ENCODE results near the gene MLN.

The MLN gene

DNA sequence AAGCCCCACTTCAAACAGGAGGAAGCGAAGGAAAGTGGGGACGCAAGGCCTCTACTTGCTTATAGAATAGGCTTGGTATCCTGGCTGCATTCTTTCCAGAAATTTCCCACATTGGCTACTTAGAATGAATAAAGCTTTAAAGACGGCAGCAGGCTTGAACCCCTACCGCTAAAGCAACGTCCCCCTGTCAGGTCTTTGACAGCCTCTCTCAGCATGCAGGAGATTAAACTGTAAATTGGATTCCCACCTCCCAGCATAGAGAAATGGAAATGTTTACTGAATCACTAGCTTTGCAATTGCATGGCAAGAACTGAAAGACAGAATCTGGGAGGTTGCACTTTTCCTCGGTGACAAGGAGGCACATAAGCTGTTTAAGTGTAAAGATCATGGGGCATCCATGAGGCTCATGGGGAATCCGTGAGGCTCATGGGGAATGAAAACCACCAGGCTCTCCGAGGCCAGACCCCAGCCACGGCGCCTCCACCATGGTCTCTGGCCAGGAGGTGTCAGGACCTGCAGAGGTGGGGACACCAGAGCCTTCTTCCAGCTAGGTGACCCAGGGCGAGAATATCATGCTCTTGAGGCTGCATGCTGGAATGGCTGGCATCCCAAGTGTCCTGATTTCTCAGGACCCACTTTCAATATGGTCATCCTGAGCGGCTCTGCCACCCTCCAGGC is 25.2 kb downstream of the MLN start:
- Mint-ChIP-seq H3K9me3 (no peaks in the 10 kb centered on the region), H3K4me1 (peaks cover 18% of the 10 kb centered on the region), H3K27ac (ENCODE audit: low read depth) (no peak overlapping the region), H3K27me3 (no peaks in the 10 kb centered on the region), H3K36me3 (ENCODE audit: insufficient read depth) (peaks cover 64% of the 10 kb centered on the region), H3K4me3 (no peak overlapping the region)
- DNase-seq (ENCODE audit: low spot score in 2 of 2) (no peak), ATAC-seq (replicated peaks; ENCODE audit: extremely low read depth, poor library complexity, severe bottlenecking) (no peak)

DNA sequence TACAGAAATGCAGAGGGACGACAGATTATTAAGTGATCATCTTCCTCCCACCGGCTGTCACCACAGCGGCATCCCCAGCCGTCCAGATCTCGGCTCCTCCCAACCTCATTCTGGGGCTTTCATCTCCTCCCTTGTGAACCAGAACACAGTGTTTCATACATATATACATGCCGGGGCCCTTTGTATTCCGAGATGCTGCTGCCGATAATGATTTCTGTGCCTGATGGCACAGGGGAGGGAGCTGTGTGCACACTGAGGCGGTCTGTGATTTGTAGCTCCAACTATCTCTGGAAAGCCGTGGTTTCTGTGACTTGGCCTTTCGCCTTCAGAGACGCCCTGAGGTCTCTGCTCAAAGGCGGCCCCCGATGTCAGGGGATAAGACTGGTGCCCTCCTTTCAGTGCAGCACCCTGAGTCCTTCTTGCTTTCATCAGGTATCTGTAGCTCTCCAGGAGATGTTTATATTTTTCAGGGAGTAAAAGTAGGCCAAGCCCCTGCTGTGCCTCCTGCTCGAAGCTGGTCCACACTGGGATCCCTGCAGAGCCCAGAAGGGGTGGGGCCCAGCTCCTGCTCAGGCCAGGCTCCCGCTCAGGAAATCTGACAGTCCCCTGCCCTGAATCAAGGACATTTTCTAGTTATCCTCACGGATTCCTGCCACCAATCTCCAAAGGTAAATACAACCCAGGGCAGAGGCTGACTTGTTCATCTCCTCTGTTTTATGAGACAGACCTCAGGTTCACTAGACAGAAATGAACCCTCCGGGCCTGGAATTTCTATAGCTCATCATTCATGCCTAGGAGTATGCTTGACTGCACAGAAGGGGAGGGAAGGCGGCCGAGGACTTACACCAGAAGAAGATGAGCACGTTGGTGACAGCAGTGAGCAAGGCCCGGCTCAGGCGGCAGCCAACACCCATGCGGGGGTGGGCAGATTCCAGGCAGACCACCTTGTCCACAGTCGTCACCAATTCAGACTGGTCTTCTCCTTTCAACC is 26.1 kb downstream of the MLN start:
- DNase-seq (ENCODE audit: low spot score in 2 of 2) (no peak), ATAC-seq (replicated peaks; ENCODE audit: extremely low read depth, poor library complexity, severe bottlenecking) (no peak)
- Mint-ChIP-seq H3K4me1 (peaks cover 18% of the 10 kb centered on the region), H3K27ac (ENCODE audit: low read depth) (no peak overlapping the region), H3K27me3 (no peaks in the 10 kb centered on the region), H3K9me3 (no peaks in the 10 kb centered on the region), H3K4me3 (no peak overlapping the region), H3K36me3 (ENCODE audit: insufficient read depth) (peaks cover 64% of the 10 kb centered on the region)

DNA sequence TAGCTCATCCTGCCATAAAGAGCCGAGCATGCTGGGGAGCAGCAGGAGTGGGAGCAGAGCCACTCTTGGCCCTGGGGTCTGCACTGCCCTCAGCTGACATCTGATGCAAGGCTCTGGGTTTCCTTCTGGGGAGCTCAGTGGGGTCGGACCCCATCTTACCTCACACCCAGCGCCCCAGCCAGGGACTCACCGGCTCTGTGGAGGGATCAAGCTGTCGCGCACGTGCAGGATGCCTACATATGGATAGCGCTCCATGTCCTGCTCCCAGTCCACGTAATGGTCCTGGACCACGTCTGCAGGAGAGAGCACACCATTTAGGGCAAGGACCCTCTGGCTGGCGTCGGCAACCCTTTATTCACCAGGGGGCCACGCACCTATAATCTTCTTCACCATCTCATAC is 27.0 kb downstream of the MLN start:
- Mint-ChIP-seq H3K27me3 (no peaks in the 10 kb centered on the region), H3K9me3 (no peaks in the 10 kb centered on the region), H3K36me3 (ENCODE audit: insufficient read depth) (peaks cover 67% of the 10 kb centered on the region), H3K27ac (ENCODE audit: low read depth) (no peak overlapping the region), H3K4me1 (peaks cover 18% of the 10 kb centered on the region), H3K4me3 (no peak overlapping the region)
- DNase-seq (ENCODE audit: low spot score in 2 of 2): no peak
- ATAC-seq (replicated peaks; ENCODE audit: extremely low read depth, poor library complexity, severe bottlenecking): no peak

DNA sequence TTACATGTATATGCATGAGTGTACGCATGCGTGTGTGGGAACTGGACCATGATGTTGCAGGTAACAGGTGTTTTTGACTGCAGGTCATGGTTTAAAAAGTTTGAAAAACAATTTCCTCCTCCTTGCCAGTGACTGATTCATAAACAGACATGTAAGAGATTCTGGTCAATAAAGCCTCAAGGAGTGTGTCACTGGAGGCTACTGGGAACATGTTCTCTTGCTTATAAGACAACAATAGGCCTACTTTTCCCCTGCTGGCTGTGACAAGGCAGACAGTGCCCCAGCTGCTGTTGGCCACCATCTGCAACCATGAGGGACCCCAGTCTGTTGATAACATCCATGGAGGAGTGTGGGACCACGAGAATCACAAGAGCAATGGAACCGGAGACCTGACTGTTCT is 27.6 kb downstream of the MLN start:
- peaks cover 19% of the 10 kb centered on the region for H3K4me1 Mint-ChIP-seq
- peaks cover 65% of the 10 kb centered on the region for H3K36me3 Mint-ChIP-seq (ENCODE audit: insufficient read depth)
- DNase-seq (ENCODE audit: low spot score in 2 of 2) (no peak), ATAC-seq (replicated peaks; ENCODE audit: extremely low read depth, poor library complexity, severe bottlenecking) (no peak)
- H3K9me3 Mint-ChIP-seq: no peaks in the 10 kb centered on the region
- H3K27me3 Mint-ChIP-seq: no peaks in the 10 kb centered on the region
- H3K4me3 Mint-ChIP-seq: no peak overlapping the region
- H3K27ac Mint-ChIP-seq (ENCODE audit: low read depth): no peak overlapping the region

DNA sequence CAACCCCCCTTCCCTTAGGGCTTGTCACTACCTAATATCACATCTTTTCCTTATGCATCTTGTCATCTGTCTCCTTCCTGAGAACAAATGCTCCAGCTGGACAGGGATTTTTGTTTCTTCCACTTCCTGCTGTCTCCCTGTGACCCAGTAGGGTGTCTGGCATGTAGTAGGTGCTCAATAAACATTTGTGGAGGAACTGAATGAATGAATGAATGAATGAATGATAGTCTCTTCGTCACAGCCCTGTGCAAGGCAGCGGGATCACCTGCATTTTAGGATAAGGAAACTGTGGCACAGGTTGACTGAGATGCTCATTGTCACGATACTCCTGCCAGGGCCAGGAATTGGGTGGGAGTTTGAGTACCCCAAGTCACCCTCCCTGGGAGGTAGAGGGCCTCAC is 29.0 kb downstream of the MLN start:
- DNase-seq (ENCODE audit: low spot score in 2 of 2) (no peak), ATAC-seq (replicated peaks; ENCODE audit: extremely low read depth, poor library complexity, severe bottlenecking) (no peak)
- Mint-ChIP-seq H3K4me1 (peaks cover 17% of the 10 kb centered on the region), H3K4me3 (no peak overlapping the region), H3K27me3 (no peaks in the 10 kb centered on the region), H3K36me3 (ENCODE audit: insufficient read depth) (peaks cover 52% of the 10 kb centered on the region), H3K9me3 (no peaks in the 10 kb centered on the region), H3K27ac (ENCODE audit: low read depth) (no peak overlapping the region)

DNA sequence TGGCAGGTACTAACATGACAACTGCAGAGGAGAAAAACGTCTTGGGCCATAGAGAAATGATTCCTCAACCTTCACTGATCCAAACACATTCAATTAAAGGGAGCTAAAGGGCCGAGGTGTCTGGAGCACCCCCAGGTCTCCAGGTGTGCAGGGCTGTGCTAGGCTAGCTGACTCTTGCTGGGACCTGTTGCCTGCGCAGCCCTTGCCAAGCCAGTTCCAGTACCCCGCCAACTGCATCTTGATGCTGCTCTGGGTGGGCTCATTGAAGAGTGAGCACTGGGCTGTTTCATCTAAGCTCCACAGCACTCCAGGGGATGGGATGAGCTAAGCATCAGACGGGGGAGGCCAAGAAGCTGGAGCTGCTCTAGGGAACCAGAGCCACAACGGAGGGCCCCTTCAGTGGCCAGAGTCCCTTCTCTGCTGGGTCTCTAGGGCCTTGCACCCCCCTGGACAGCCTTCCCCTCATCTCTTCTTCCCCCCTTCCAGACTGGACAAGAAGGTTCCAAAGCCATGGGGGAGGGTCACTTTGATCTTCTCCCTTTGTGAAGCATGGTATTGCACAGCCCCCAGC is 30.8 kb downstream of the MLN start:
- DNase-seq (ENCODE audit: low spot score in 2 of 2) (no peak), ATAC-seq (replicated peaks; ENCODE audit: extremely low read depth, poor library complexity, severe bottlenecking) (no peak)
- H3K9me3 Mint-ChIP-seq: no peaks in the 10 kb centered on the region
- peaks cover 43% of the 10 kb centered on the region for H3K36me3 Mint-ChIP-seq (ENCODE audit: insufficient read depth)
- H3K4me3 Mint-ChIP-seq: no peak overlapping the region
- H3K27me3 Mint-ChIP-seq: no peaks in the 10 kb centered on the region
- peaks cover 17% of the 10 kb centered on the region for H3K4me1 Mint-ChIP-seq
- peak overlapping the region; percentile 25 for H3K27ac Mint-ChIP-seq (ENCODE audit: low read depth)

DNA sequence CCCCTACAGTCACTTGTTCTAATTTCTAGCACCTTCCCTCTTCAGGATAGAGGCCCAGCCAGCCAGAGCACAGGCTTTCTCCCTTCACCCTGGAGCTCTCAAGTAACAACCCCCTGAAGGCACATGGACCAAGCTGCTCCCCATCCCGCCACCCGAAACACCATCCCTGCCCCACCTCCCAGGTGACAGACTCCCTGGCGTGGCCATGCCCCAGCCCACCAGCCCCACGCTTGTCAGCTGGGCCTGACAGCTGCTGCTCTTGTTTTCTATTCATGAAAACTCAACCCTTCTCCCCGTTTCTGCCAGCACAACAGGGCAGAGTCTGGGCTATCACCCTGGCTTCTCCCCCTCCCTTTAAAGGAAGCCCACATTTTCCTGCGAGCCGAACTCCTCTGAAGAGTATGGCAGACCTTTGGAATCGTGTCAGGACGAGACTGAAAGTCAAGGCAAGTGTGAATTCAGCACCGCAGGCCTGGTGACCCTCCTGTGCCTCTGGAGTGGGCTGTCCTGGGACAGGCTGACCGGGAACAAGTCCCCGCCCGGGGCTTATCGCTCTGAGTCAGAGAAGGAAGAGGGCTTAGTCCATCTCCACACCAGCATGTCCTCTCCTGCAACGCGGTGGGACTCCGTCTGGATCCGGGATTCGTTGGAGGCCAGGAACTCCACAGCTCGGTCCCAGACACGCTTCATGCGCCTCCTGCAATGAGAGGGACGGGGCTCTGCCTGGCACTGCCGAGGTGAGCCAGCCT is 31.5 kb downstream of the MLN start:
- Mint-ChIP-seq H3K27me3 (peaks cover 3% of the 10 kb centered on the region), H3K4me1 (peaks cover 17% of the 10 kb centered on the region)

DNA sequence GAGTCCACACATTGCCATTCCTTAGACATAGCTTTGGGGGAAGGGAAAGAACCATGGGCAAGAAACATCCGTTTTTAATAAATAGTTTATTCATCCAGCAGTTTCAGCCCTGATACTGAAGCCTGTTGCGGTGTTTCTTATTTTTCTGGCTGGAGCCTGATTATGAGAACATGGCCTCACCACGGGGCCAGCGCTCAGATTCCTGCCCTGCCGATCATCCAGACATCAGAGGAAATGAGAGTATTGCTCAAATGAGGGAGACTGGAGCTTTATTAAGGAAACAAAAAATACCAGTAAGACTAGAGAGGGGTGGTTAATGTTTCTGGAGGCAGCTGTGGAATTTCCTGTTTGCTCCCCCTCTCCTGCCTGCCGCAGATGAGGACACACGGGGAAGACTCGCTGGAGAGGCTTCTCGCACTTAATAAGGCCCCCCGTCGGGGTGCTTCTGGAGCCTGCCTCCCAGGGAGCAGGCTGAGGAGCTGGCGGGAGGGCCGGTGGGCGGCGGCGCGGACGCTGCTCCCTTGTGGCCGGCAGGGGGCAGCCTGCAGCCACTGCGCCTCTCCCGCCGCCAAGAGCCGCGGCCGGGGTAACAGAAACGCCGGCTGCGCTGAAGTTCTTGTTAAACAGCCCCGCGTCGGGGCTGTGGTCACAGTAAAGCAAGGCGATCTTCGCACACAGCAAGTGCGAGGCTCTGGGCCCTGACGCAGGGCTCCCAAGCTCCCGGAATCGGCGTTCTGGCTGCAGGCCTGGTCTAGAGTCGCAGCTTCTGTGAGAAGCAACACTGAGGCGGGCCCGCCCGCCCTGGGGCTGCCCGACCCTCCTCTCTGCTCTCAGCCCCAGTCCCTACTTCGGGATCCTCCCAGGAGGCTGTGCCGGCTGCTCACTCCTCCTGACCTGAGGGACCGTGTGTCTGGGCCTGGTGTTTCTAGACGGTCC is 32.4 kb downstream of the MLN start:
- Mint-ChIP-seq H3K27me3 (peaks cover 12% of the 10 kb centered on the region), H3K36me3 (ENCODE audit: insufficient read depth) (peaks cover 32% of the 10 kb centered on the region), H3K4me1 (peaks cover 17% of the 10 kb centered on the region), H3K27ac (ENCODE audit: low read depth) (no peak overlapping the region), H3K9me3 (no peaks in the 10 kb centered on the region), H3K4me3 (no peak overlapping the region)
- peak; percentile 35 to 45 for DNase-seq (ENCODE audit: low spot score in 2 of 2)
- ATAC-seq (replicated peaks; ENCODE audit: extremely low read depth, poor library complexity, severe bottlenecking): peak; percentile 58

More for the DNA sequence above, 31.5 kb downstream of the MLN start:
- Mint-ChIP-seq H3K27ac (ENCODE audit: low read depth) (peak overlapping the region; percentile 25), H3K4me3 (no peak overlapping the region), H3K36me3 (ENCODE audit: insufficient read depth) (peaks cover 38% of the 10 kb centered on the region), H3K9me3 (no peaks in the 10 kb centered on the region)
- ATAC-seq (replicated peaks; ENCODE audit: extremely low read depth, poor library complexity, severe bottlenecking): no peak
- DNase-seq (ENCODE audit: low spot score in 2 of 2): no peak

DNA sequence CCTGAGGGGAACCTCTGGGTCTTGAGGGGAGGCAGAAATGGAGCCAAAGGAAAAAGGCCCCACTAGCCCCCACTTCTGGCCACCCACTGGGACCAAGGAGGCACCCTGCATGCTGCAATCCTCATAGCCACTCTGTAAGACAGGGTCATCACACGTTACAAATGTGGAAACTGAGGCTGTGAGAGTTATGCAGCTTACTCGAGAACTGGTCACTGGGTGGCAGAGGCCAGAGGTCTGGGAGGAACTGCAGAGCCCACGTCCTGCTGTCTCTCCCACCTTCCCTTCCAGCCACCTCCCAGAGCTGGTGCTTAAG is 33.0 kb downstream of the MLN start:
- ATAC-seq (replicated peaks; ENCODE audit: extremely low read depth, poor library complexity, severe bottlenecking) (no peak), DNase-seq (ENCODE audit: low spot score in 2 of 2) (no peak)
- Mint-ChIP-seq H3K9me3 (no peaks in the 10 kb centered on the region), H3K4me3 (no peak overlapping the region), H3K27ac (ENCODE audit: low read depth) (no peak overlapping the region), H3K27me3 (peaks cover 17% of the 10 kb centered on the region), H3K36me3 (ENCODE audit: insufficient read depth) (peaks cover 28% of the 10 kb centered on the region), H3K4me1 (peaks cover 17% of the 10 kb centered on the region)

DNA sequence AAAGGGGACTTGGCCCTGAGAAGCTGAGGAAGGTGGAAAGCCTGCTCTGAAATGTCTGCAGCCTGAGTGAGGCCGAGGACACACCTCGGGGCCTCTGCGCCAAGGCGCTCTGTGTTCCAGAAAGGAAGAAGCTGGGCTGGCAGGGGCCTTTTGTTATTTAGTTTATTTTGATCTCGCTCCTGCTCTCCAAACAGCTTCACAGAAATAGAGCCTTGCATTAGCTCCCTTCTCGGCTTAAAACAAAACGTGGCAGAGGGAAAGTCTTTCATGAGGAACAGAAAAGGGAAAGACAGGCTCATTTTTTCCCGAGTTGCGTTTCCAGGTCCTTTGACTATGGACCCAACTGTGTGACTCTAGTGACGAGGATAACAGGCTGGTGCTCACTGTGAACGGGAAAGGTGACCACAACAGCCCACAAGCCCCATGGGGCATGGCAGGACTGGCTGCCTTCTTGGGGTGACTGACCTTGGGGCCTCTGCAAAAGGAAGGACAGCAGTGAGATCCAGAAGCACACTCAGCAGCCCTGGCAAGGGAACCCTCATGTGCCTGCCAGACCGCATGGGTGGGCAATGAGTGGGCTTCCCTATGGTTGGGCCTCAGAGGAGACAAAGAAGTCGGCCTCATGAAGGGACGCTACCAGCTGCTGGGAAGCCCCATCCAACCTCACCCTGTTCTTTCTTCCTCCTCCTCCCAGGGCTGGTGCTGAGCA is 33.5 kb downstream of the MLN start:
- ATAC-seq (replicated peaks; ENCODE audit: extremely low read depth, poor library complexity, severe bottlenecking) (no peak), DNase-seq (ENCODE audit: low spot score in 2 of 2) (no peak)
- Mint-ChIP-seq H3K27me3 (peaks cover 22% of the 10 kb centered on the region), H3K4me3 (no peak overlapping the region), H3K27ac (ENCODE audit: low read depth) (no peak overlapping the region), H3K4me1 (peaks cover 17% of the 10 kb centered on the region), H3K9me3 (no peaks in the 10 kb centered on the region), H3K36me3 (ENCODE audit: insufficient read depth) (peaks cover 24% of the 10 kb centered on the region)

DNA sequence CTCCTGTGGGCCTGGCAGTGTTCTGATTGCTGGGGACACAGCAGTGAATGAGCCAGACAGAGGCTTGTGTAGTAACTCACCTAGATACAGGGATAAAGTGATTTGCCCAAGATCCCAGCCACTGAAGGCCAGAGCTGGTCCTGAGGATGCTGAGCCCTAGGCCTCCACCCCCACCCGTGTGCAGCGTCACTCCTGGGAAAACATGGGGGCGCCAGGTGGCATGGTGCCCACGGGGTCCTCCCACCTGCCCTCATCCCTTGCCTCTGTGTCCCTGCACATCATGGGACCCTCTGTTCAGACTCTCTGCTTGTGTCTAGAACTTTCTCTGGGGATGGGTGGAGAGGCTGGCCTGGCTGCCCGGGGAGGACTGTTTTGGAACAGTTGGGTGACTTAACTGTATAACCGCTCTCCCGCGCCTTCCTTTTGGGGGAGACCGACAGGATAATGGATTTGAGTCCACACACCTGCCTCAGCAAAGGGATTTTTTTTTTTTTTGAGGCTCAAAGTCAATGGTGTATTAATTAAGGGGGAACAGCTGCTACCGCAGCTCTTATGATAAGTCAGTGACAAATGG is 34.5 kb downstream of the MLN start:
- Mint-ChIP-seq H3K27ac (ENCODE audit: low read depth) (no peak overlapping the region), H3K9me3 (no peaks in the 10 kb centered on the region), H3K27me3 (peaks cover 27% of the 10 kb centered on the region), H3K4me1 (peaks cover 17% of the 10 kb centered on the region), H3K36me3 (ENCODE audit: insufficient read depth) (peaks cover 14% of the 10 kb centered on the region), H3K4me3 (no peak overlapping the region)
- no peak for DNase-seq (ENCODE audit: low spot score in 2 of 2)
- ATAC-seq (replicated peaks; ENCODE audit: extremely low read depth, poor library complexity, severe bottlenecking): no peak

Measured in central memory CD8-positive, alpha-beta T cell (primary cell).